Neural cell (in vitro differentiated cells): ENCODE measurements around the gene NLRP6. TPM values are rescaled to one million over a fixed set of nuclear protein-coding genes. Genes with fewer than 3 reads are reported as not detected.
"Not testable (repeated sequence)": the region's sequence is repeated elsewhere in the genome, so short reads cannot be mapped to it uniquely, and the experiment has no call there.

ENCODE experiments used
- H2AFZ ChIP-seq: fragments of 200-600, 300-800 bp; sonication (generic), shearing (Covaris generic); 2 replicates; pipeline ENCODE4 v1.6.0; 2014; ENCODE audit warnings: low read depth, mild to moderate bottlenecking, antibody characterized with exemption, low read length, moderate library complexity
- H3F3A ChIP-seq: fragments of 200-600 bp; shearing (Covaris generic); 2 replicates; pipeline ENCODE4 v1.6.1; 2016; ENCODE audit warnings: mild to moderate bottlenecking, moderate library complexity, mixed read lengths, antibody characterized with exemption, low read length; ENCODE audit not compliant: insufficient read depth, poor library complexity, severe bottlenecking
- H3K27ac ChIP-seq: fragments of 200-600, 300-800 bp; sonication (generic), shearing (Covaris generic); 2 replicates; pipeline ENCODE4 v1.5.1; 2014; ENCODE audit warnings: mild to moderate bottlenecking, low read length, moderate library complexity
- H3K27me3 ChIP-seq: fragments of 300-800, 200-600 bp; sonication (generic), shearing (Covaris generic); 2 replicates; pipeline ENCODE4 v1.6.0; 2014; ENCODE audit warnings: mild to moderate bottlenecking, low read depth, low read length, moderate library complexity; ENCODE audit not compliant: insufficient read depth
- H3K36me3 ChIP-seq: fragments of 300-800, 200-600 bp; sonication (generic), shearing (Covaris generic); 2 replicates; pipeline ENCODE4 v1.5.1; 2014; ENCODE audit warnings: mild to moderate bottlenecking, antibody characterized with exemption, low read length, moderate library complexity; ENCODE audit not compliant: insufficient read depth
- H3K4me2 ChIP-seq: fragments of 300-800, 200-600 bp; sonication (generic), shearing (Covaris generic); 2 replicates; pipeline ENCODE4 v1.6.0; 2014; ENCODE audit warnings: mild to moderate bottlenecking, low read length
- H3K4me3 ChIP-seq: fragments of 300-800, 200-600 bp; sonication (generic), shearing (Covaris generic); 2 replicates; pipeline ENCODE4 v1.5.1; 2014; ENCODE audit warnings: mild to moderate bottlenecking, low read length, moderate library complexity
- H3K79me2 ChIP-seq: fragments of 200-600 bp; shearing (Covaris generic); replicated peaks from 2 replicates; pipeline ENCODE4 v1.6.0; 2014; ENCODE audit warnings: mild to moderate bottlenecking, low read length, moderate library complexity; ENCODE audit not compliant: insufficient read depth
- H3K9ac ChIP-seq: fragments of 300-800, 200-600 bp; sonication (generic), shearing (Covaris generic); 2 replicates; pipeline ENCODE4 v1.6.1; 2016; ENCODE audit warnings: mild to moderate bottlenecking, low read length, mixed read lengths
- H3K9me2 ChIP-seq: fragments of 200-600 bp; shearing (Covaris generic); 2 replicates; pipeline ENCODE4 v1.6.1; 2016; ENCODE audit warnings: mild to moderate bottlenecking, low read length, mixed read lengths; ENCODE audit not compliant: insufficient read depth
- H3K9me3 ChIP-seq: fragments of 200-600, 300-800 bp; sonication (generic), shearing (Covaris generic); 2 replicates; pipeline ENCODE4 v1.6.1; 2016; ENCODE audit warnings: mild to moderate bottlenecking, mixed run types, low read length, moderate library complexity, mixed read lengths
- H4K20me1 ChIP-seq: fragments of 200-600 bp; shearing (Covaris generic); 2 replicates; pipeline ENCODE4 v1.6.1; 2016; ENCODE audit warnings: mild to moderate bottlenecking, mixed run types; ENCODE audit not compliant: insufficient read depth
- EP300 ChIP-seq: fragments of 450-650 bp; conservative IDR thresholded peaks from 2 replicates; pipeline ENCODE4 v1.6.1; 2014; ENCODE audit warnings: antibody characterized with exemption, mild to moderate bottlenecking, moderate library complexity; ENCODE audit not compliant: poor library complexity, severe bottlenecking
- EZH2 ChIP-seq: fragments of 200-600, 300-800 bp; shearing (Covaris generic), sonication (generic); IDR thresholded peaks from 2 replicates; pipeline ENCODE4 v1.6.1; 2014; ENCODE audit warnings: antibody characterized with exemption, low read length, borderline replicate concordance, mild to moderate bottlenecking; ENCODE audit not compliant: insufficient read depth, poor library complexity, severe bottlenecking
- MXI1 ChIP-seq: fragments of 450-650 bp; conservative IDR thresholded peaks from 2 replicates; pipeline ENCODE4 v1.6.1; 2014; ENCODE audit warnings: antibody characterized with exemption, mild to moderate bottlenecking; ENCODE audit not compliant: poor library complexity, severe bottlenecking
- POLR2AphosphoS5 ChIP-seq: IDR thresholded peaks from 2 replicates; pipeline ENCODE4 v1.6.1; 2012
- RAD21 ChIP-seq: fragments of 450-650 bp; conservative IDR thresholded peaks from 2 replicates; pipeline ENCODE4 v1.6.1; 2014; ENCODE audit warnings: antibody characterized with exemption, mild to moderate bottlenecking, moderate library complexity
- SMC3 ChIP-seq: fragments of 450-650 bp; conservative IDR thresholded peaks from 2 replicates; pipeline ENCODE4 v1.6.1; 2014; ENCODE audit warnings: antibody characterized with exemption, mild to moderate bottlenecking, moderate library complexity; ENCODE audit not compliant: poor library complexity
- TAF1 ChIP-seq: IDR thresholded peaks from 2 replicates; pipeline ENCODE4 v1.6.1; 2012; ENCODE audit warnings: low read depth
- polyA plus RNA-seq: library from polyadenylated mRNA; depleted of rRNA; stranded (reverse); fragments of >200 nt; gene quantifications from 2 replicates; pipeline ENCODE4 v1.2.3, GENCODE V29; 2014
- TF ChIP-seq, protein P1 (sequence below): fragments of 450-650 bp; IDR thresholded peaks from 2 replicates; pipeline ENCODE4 v1.5.1; 2014; ENCODE audit warnings: antibody characterized with exemption, mild to moderate bottlenecking, moderate library complexity; ENCODE audit not compliant: poor library complexity, severe bottlenecking
- TF ChIP-seq, protein P2 (sequence below): IDR thresholded peaks from 2 replicates; pipeline ENCODE4 v1.6.1; 2012; ENCODE audit warnings: borderline replicate concordance

NLRP6 gene
- polyA plus RNA-seq, 1 donor from 2014 or later: not detected

DNA sequence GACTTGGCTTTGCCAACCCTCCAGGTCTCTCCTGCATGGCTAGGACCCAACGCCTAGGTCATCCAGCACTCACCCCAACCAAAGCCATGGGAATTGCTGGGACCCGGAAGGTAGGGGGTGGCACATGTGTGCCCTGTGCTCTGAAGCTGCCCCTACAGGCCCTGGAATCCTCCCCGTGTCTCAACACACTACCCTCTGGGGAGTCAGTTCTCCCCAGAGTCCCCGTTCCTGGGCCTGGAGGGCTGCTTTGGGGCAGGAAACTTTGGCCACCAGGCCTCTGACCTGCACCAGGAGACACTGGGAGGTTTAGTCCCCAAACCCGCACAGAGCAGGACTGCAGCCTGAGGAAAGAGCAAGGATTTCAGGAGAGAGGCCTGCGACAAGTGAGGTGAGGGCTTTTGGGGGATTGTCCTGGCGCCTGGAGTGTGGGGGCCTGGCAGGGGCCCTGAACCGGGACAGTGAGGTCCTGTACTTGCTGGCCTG lies 35.1 kb downstream of the NLRP6 start:
- no peak overlapping the region for H3K4me3 ChIP-seq
- H3K9me2 ChIP-seq: no peaks in the 10 kb centered on the region
- H3K79me2 ChIP-seq: no peaks in the 10 kb centered on the region
- no peak overlapping the region for H2AFZ ChIP-seq
- no peaks in the 10 kb centered on the region for H3F3A ChIP-seq
- no peak overlapping the region for H3K4me2 ChIP-seq
- no peaks in the 10 kb centered on the region for H3K9me3 ChIP-seq
- no peak overlapping the region for H3K9ac ChIP-seq
- H3K27me3 ChIP-seq: no peaks in the 10 kb centered on the region
- H4K20me1 ChIP-seq: no peaks in the 10 kb centered on the region
- H3K36me3 ChIP-seq: no peaks in the 10 kb centered on the region
- H3K27ac ChIP-seq: no peak overlapping the region
- TF ChIP-seq EZH2 (no peak), EP300 (no peak)

DNA sequence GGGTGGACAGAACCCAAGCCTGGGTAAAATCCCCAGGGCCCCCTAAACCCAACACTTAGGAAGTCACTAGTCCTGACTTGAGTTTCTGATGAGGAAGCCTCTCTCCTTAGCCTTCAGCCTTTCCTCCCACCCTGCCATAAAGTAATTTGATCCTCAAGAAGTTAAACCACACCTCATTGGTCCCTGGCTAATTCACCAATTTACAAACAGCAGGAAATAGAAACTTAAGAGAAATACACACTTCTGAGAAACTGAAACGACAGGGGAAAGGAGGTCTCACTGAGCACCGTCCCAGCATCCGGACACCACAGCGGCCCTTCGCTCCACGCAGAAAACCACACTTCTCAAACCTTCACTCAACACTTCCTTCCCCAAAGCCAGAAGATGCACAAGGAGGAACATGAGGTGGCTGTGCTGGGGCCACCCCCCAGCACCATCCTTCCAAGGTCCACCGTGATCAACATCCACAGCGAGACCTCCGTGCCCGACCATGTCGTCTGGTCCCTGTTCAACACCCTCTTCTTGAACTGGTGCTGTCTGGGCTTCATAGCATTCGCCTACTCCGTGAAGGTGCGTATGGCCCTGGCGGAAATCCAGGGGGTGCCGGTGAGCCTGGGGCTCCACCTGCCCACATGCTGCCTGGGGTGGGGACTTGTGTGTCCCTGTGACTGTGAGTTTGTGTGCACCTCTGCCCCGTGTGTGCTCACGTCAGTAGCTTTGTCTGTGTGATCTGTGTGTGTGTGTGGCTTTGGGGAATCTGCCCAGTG lies 35.8 kb downstream of the NLRP6 start, which contains the start of gene IFITM1:
TSS of gene IFITM1 (plus strand) at position 254 of the 767 bp plus-strand sequence. CDS start at position 385, 131 bp downstream.
- H3K27me3 ChIP-seq: no peaks in the 10 kb centered on the region
- H3K4me2 ChIP-seq: no peak within 1 kb of the TSS

GRCh38 chr11:314554-314875 lies 36.3 kb downstream of the NLRP6 start:
- not testable (repeated sequence) for H3K9me3 ChIP-seq, H2AFZ ChIP-seq, H3K9ac ChIP-seq, H3K4me2 ChIP-seq, H3K79me2 ChIP-seq, H3K27me3 ChIP-seq, H3K9me2 ChIP-seq, H3K27ac ChIP-seq, H4K20me1 ChIP-seq, H3F3A ChIP-seq, H3K4me3 ChIP-seq, H3K36me3 ChIP-seq

More for the DNA sequence above, 35.8 kb downstream of the NLRP6 start, which contains the start of gene IFITM1:
- Histone ChIP-seq H3F3A (no peaks in the 10 kb centered on the region), H3K36me3 (no peaks in the 10 kb centered on the region), H3K9me3 (no peaks in the 10 kb centered on the region), H3K79me2 (no peaks in the 10 kb centered on the region), H2AFZ (no peak within 1 kb of the TSS), H3K27ac (no peak within 1 kb of the TSS), H3K9me2 (no peaks in the 10 kb centered on the region), H3K9ac (no peak within 1 kb of the TSS), H3K4me3 (no peak within 1 kb of the TSS), H4K20me1 (no peaks in the 10 kb centered on the region)
- no peak for TF ChIP-seq POLR2AphosphoS5
- TF ChIP-seq, protein P1, sequence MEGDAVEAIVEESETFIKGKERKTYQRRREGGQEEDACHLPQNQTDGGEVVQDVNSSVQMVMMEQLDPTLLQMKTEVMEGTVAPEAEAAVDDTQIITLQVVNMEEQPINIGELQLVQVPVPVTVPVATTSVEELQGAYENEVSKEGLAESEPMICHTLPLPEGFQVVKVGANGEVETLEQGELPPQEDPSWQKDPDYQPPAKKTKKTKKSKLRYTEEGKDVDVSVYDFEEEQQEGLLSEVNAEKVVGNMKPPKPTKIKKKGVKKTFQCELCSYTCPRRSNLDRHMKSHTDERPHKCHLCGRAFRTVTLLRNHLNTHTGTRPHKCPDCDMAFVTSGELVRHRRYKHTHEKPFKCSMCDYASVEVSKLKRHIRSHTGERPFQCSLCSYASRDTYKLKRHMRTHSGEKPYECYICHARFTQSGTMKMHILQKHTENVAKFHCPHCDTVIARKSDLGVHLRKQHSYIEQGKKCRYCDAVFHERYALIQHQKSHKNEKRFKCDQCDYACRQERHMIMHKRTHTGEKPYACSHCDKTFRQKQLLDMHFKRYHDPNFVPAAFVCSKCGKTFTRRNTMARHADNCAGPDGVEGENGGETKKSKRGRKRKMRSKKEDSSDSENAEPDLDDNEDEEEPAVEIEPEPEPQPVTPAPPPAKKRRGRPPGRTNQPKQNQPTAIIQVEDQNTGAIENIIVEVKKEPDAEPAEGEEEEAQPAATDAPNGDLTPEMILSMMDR: no peak
- TF ChIP-seq, protein P2, sequence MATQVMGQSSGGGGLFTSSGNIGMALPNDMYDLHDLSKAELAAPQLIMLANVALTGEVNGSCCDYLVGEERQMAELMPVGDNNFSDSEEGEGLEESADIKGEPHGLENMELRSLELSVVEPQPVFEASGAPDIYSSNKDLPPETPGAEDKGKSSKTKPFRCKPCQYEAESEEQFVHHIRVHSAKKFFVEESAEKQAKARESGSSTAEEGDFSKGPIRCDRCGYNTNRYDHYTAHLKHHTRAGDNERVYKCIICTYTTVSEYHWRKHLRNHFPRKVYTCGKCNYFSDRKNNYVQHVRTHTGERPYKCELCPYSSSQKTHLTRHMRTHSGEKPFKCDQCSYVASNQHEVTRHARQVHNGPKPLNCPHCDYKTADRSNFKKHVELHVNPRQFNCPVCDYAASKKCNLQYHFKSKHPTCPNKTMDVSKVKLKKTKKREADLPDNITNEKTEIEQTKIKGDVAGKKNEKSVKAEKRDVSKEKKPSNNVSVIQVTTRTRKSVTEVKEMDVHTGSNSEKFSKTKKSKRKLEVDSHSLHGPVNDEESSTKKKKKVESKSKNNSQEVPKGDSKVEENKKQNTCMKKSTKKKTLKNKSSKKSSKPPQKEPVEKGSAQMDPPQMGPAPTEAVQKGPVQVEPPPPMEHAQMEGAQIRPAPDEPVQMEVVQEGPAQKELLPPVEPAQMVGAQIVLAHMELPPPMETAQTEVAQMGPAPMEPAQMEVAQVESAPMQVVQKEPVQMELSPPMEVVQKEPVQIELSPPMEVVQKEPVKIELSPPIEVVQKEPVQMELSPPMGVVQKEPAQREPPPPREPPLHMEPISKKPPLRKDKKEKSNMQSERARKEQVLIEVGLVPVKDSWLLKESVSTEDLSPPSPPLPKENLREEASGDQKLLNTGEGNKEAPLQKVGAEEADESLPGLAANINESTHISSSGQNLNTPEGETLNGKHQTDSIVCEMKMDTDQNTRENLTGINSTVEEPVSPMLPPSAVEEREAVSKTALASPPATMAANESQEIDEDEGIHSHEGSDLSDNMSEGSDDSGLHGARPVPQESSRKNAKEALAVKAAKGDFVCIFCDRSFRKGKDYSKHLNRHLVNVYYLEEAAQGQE: no peak
- no peak for TF ChIP-seq EP300
- no peak for TF ChIP-seq EZH2
- TF ChIP-seq MXI1: no peak
- TF ChIP-seq RAD21: no peak
- no peak for TF ChIP-seq TAF1
- TF ChIP-seq SMC3: no peak
